Measurements from ENCODE around the gene ANKRD6.
"Not testable (repeated sequence)": the region's sequence is repeated elsewhere in the genome, so short reads cannot be mapped to it uniquely, and the experiment has no call there.

ANKRD6 gene

GRCh38 chr6:89432875-89433251 is at the start of gene ANKRD6:
Gene ANKRD6, plus strand, starts transcription at chr6:89433152. Its CDS starts 133,825 bp downstream, at chr6:89566977.
- DNase-seq (ENCODE audit: low read depth) = peak; percentile 85

GRCh38 chr6:89385156-89385667 is 47.7 kb upstream of the ANKRD6 start:
- no peak for DNase-seq (ENCODE audit: low read depth)

GRCh38 chr6:89385846-89386245 is 47.1 kb upstream of the ANKRD6 start:
- DNase-seq (ENCODE audit: low read depth) = no peak

- no peak for DNase-seq (ENCODE audit: low read depth)
Observed at GRCh38 chr6:89386917-89387491, 45.9 kb upstream of the ANKRD6 start.

GRCh38 chr6:89387516-89388201 is 45.3 kb upstream of the ANKRD6 start:
- DNase-seq (ENCODE audit: low read depth) = no peak

GRCh38 chr6:89388846-89389245 is 44.1 kb upstream of the ANKRD6 start:
- no peak for DNase-seq (ENCODE audit: low read depth)

- DNase-seq (ENCODE audit: low read depth) = no peak
Observed at GRCh38 chr6:89392823-89393222, 40.1 kb upstream of the ANKRD6 start.

- DNase-seq (ENCODE audit: low read depth) = no peak
Observed at GRCh38 chr6:89393659-89394058, 39.3 kb upstream of the ANKRD6 start.

- not testable (repeated sequence) for DNase-seq (ENCODE audit: low read depth)
Observed at GRCh38 chr6:89397884-89398283, 35.1 kb upstream of the ANKRD6 start.

- no peak for DNase-seq (ENCODE audit: low read depth)
Observed at GRCh38 chr6:89398762-89399525, 34.0 kb upstream of the ANKRD6 start.

GRCh38 chr6:89400050-89400449 is 32.9 kb upstream of the ANKRD6 start:
- no peak for DNase-seq (ENCODE audit: low read depth)

GRCh38 chr6:89400912-89401399 is 32.0 kb upstream of the ANKRD6 start:
- no peak for DNase-seq (ENCODE audit: low read depth)

GRCh38 chr6:89402776-89403175 is 30.2 kb upstream of the ANKRD6 start:
- DNase-seq (ENCODE audit: low read depth) = no peak

- DNase-seq (ENCODE audit: low read depth) = no peak
Observed at GRCh38 chr6:89404512-89404911, 28.4 kb upstream of the ANKRD6 start.

- no peak for DNase-seq (ENCODE audit: low read depth)
Observed at GRCh38 chr6:89406141-89406540, 26.8 kb upstream of the ANKRD6 start.

GRCh38 chr6:89409461-89410035 is 23.4 kb upstream of the ANKRD6 start:
- DNase-seq (ENCODE audit: low read depth) = no peak

- DNase-seq (ENCODE audit: low read depth) = no peak
Observed at GRCh38 chr6:89410231-89410761, 22.7 kb upstream of the ANKRD6 start.

GRCh38 chr6:89410788-89411144 is 22.2 kb upstream of the ANKRD6 start:
- no peak for DNase-seq (ENCODE audit: low read depth)

GRCh38 chr6:89411145-89412070 is 21.5 kb upstream of the ANKRD6 start:
- DNase-seq (ENCODE audit: low read depth) = no peak

GRCh38 chr6:89412071-89413005 is 20.6 kb upstream of the ANKRD6 start, which contains the start of gene RRAGD:
Gene RRAGD, minus strand, starts transcription at chr6:89412273. Its CDS starts 280 bp downstream, at chr6:89411993.
- peak; percentile 57 for DNase-seq (ENCODE audit: low read depth)
